HK-2 (cell line): Measurements from ENCODE around the gene FLYWCH1.
A peak's percentile ranks its signal among the peaks of the same experiment; 100 is the strongest.

ENCODE experiments used
- DNase-seq: peaks from one replicate; pipeline ENCODE4 v3.0.0-alpha.2; 2018; ENCODE audit not compliant: unreplicated experiment

FLYWCH1 gene

GRCh38 chr16:2953706-2954627 is 42.2 kb downstream of the FLYWCH1 start:
- no peak for DNase-seq

GRCh38 chr16:2954656-2955381 is 43.1 kb downstream of the FLYWCH1 start:
- DNase-seq, result no peak

GRCh38 chr16:2955438-2955778 is 43.7 kb downstream of the FLYWCH1 start:
- DNase-seq, result no peak

GRCh38 chr16:2955779-2956578 is 44.2 kb downstream of the FLYWCH1 start:
- no peak for DNase-seq

- DNase-seq, result no peak
Measured at GRCh38 chr16:2956579-2956956, 44.8 kb downstream of the FLYWCH1 start.

- no peak for DNase-seq
Measured at GRCh38 chr16:2959206-2959605, 47.5 kb downstream of the FLYWCH1 start.

GRCh38 chr16:2960183-2961010 is 48.7 kb downstream of the FLYWCH1 start:
- no peak for DNase-seq

- no peak for DNase-seq
Measured at GRCh38 chr16:2962334-2963073, 50.8 kb downstream of the FLYWCH1 start.

GRCh38 chr16:2963074-2963722 is 51.5 kb downstream of the FLYWCH1 start:
- DNase-seq, result no peak

- DNase-seq, result peak; percentile 81
Measured at GRCh38 chr16:2963723-2964474, 52.2 kb downstream of the FLYWCH1 start, which contains the start of gene KREMEN2. Gene KREMEN2, plus strand, starts transcription at chr16:2964275. Its CDS starts 246 bp downstream, at chr16:2964521.

GRCh38 chr16:2964475-2965336 is 53.0 kb downstream of the FLYWCH1 start:
- peak; percentile 82 for DNase-seq

GRCh38 chr16:2966043-2966807 is 54.5 kb downstream of the FLYWCH1 start:
- no peak for DNase-seq

- no peak for DNase-seq
Measured at GRCh38 chr16:2966808-2967191, 55.1 kb downstream of the FLYWCH1 start.

- no peak for DNase-seq
Measured at GRCh38 chr16:2967211-2967631, 55.5 kb downstream of the FLYWCH1 start.

GRCh38 chr16:2967721-2968161 is 56.0 kb downstream of the FLYWCH1 start:
- no peak for DNase-seq

- DNase-seq, result no peak
Measured at GRCh38 chr16:2968368-2968737, 56.6 kb downstream of the FLYWCH1 start.

- peak; percentile 82 for DNase-seq
Measured at GRCh38 chr16:2968738-2969544, 57.2 kb downstream of the FLYWCH1 start, which contains the start of gene PAQR4. Gene PAQR4, plus strand, starts transcription at chr16:2969348. Its CDS starts 327 bp downstream, at chr16:2969675.
